Activated CD4-positive, alpha-beta memory T cell treated with anti-CD3 and anti-CD28 coated beads, Interleukin-2, amount 10 ng/mL, durations not matched to agents 7 days and 5 days (primary cell): ENCODE measurements around the gene RAF1. TPM values are rescaled to one million over a fixed set of nuclear protein-coding genes. Genes with fewer than 3 reads are reported as not detected.
A peak's percentile ranks its signal among the peaks of the same experiment; 100 is the strongest.
"Not testable (repeated sequence)": the region's sequence is repeated elsewhere in the genome, so short reads cannot be mapped to it uniquely, and the experiment has no call there.

Source experiments
- CTCF ChIA-PET: fragments of 350-600 bp; sonication (Branson Sonifier 250); formaldehyde crosslinking; loops from one replicate; lab custom pipeline; 2021; ENCODE audit warnings: antibody characterized with exemption, inconsistent platforms; lab: Charles Lee
- POLR2A ChIA-PET: fragments of 350-600 bp; sonication (Branson Sonifier 250); formaldehyde crosslinking; loops from one replicate; lab custom pipeline; 2021; ENCODE audit warnings: antibody characterized with exemption; lab: Charles Lee
- DNase-seq: peaks from one replicate; pipeline ENCODE4 v3.0.0-alpha.2; 2020
- H3K27ac Mint-ChIP-seq: one replicate; pipeline ENCODE4 v1.8.0; 2021; ENCODE audit warnings: mild to moderate bottlenecking, mixed read lengths
- H3K27me3 Mint-ChIP-seq: one replicate; pipeline ENCODE4 v1.8.0; 2021; ENCODE audit warnings: mixed read lengths
- H3K36me3 Mint-ChIP-seq: one replicate; pipeline ENCODE4 v1.8.0; 2021; ENCODE audit warnings: low read depth, mixed read lengths
- H3K4me1 Mint-ChIP-seq: one replicate; pipeline ENCODE4 v1.8.0; 2021; ENCODE audit warnings: mixed read lengths
- H3K4me3 Mint-ChIP-seq: one replicate; pipeline ENCODE4 v1.8.0; 2021; ENCODE audit warnings: mild to moderate bottlenecking, mixed read lengths
- H3K9me3 Mint-ChIP-seq: one replicate; pipeline ENCODE4 v1.8.0; 2021; ENCODE audit warnings: mixed read lengths
- total RNA-seq, 2 experiments: library from RNA; stranded (reverse); gene quantifications; one replicate each; pipeline ENCODE4 v1.2.3, GENCODE V29; 2021

RAF1 gene
- total RNA-seq, 2 experiments from 2014 or later = 83.2 to 86.0 TPM

DNA sequence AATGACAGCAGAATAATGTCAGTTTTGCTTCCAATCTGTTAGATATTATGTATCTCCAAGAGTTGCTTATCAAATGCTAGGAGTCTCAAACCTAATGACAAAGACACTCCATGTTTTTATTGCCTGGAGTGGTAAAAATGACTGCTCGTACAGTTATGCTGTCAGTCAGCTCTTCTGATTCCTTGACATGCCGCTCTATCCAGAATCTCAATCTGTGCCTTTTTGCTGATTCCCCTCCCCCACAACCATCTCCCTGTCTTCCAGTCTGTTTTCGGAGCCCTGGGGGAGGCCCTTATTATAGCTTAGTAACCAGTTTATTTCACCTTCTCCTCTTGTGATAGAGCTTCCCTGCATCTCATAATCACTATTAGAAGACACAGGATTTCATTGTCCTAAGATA is 104.4 kb downstream of the RAF1 start:
- POLR2A ChIA-PET = interaction anchor here (1.1 to 4.2 kb wide), 4 partner anchors 23 to 104 kb away, joined by 3 to 21 read pairs (median 6); partner anchors contain the start of genes RAF1 and TSEN2
- no peak overlapping the region for H3K27ac Mint-ChIP-seq

DNA sequence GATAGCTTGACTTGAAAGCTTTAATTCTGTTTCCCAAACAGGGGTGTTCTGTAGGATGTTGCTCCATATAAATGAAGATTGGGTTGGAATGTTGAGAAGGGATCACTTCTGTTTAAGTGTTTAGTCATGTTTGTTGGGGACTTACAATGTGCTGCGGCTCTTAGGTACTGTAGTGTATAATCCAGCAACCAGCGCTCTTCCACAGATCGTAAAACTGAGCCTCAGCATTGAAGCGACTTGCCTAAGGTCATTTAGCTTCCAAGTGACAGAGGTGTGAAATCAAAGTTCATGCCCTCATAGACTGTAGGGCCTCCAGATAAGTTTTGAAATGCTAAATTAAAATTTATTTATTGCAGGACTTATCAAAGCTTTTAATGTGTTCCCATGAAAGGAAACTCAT is 105.2 kb downstream of the RAF1 start:
- DNase-seq = no peak
- H3K4me1 Mint-ChIP-seq = peaks cover 58% of the 10 kb centered on the region
- no peaks in the 10 kb centered on the region for H3K36me3 Mint-ChIP-seq
- peaks cover 17% of the 10 kb centered on the region for H3K27me3 Mint-ChIP-seq
- no peak overlapping the region for H3K4me3 Mint-ChIP-seq
- CTCF ChIA-PET = interaction anchor here (0.9 to 1.6 kb wide), 4 partner anchors 12 to 148 kb away, joined by 3 read pairs; partner anchors contain the start of gene TSEN2
- no peaks in the 10 kb centered on the region for H3K9me3 Mint-ChIP-seq
- POLR2A ChIA-PET = interaction anchor here (1.1 to 4.2 kb wide), 5 partner anchors 11 to 105 kb away, joined by 3 to 21 read pairs (median 4); partner anchors contain the start of genes RAF1 and TSEN2
- no peak overlapping the region for H3K27ac Mint-ChIP-seq

More for the DNA sequence above, 104.4 kb downstream of the RAF1 start:
- no peak for DNase-seq
- CTCF ChIA-PET = interaction anchor here (1.6 kb wide), 1 partner anchor 147 kb away, joined by 3 read pairs; no protein-coding TSS in a partner anchor
- Mint-ChIP-seq H3K36me3 (peaks cover 2% of the 10 kb centered on the region), H3K4me3 (no peak overlapping the region), H3K27me3 (peaks cover 10% of the 10 kb centered on the region), H3K9me3 (no peaks in the 10 kb centered on the region), H3K4me1 (peaks cover 53% of the 10 kb centered on the region)

DNA sequence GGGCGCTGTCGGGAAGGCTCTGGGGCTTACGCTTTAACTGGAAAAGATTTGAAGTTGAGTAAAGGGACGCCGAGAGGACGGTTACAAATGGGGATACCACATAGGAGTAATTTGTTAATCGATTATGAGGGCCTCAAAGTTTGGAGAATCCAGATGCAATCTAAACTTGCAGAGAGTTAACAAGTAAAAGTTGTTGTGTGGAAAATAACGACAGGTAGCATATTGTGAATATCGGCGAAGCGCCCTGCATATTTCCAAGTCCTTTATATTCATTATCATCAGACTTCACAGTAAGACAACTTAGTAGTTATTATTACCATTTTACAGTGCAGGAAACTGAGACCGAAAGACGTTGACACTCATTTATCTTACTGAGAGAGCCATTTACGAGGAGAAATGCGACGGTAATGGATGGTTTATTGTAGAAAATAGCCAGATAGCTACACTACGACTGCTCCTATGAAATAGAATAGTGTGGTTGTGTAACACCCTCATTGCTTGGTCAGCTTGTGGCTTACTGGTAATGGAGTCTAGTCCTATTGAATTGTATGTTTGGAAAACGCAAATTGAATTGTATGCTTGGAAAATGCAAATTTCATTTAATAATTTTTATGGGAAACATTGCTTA is 106.3 kb downstream of the RAF1 start:
- peak overlapping the region; percentile 88 for H3K27ac Mint-ChIP-seq
- no peak for DNase-seq
- ChIA-PET POLR2A (interaction anchor here (1.3 to 4.2 kb wide), 4 partner anchors 12 to 106 kb away, joined by 3 to 21 read pairs (median 5); partner anchors contain the start of genes MKRN2OS, RAF1 and TSEN2), CTCF (interaction anchor here (0.9 kb wide), 2 partner anchors 21 to 73 kb away, joined by 3 read pairs; partner anchors contain the start of gene TSEN2)
- H3K36me3 Mint-ChIP-seq = no peaks in the 10 kb centered on the region
- peaks cover 60% of the 10 kb centered on the region for H3K4me1 Mint-ChIP-seq
- H3K4me3 Mint-ChIP-seq = peak overlapping the region; percentile 98
- peaks cover 19% of the 10 kb centered on the region for H3K27me3 Mint-ChIP-seq
- no peaks in the 10 kb centered on the region for H3K9me3 Mint-ChIP-seq

DNA sequence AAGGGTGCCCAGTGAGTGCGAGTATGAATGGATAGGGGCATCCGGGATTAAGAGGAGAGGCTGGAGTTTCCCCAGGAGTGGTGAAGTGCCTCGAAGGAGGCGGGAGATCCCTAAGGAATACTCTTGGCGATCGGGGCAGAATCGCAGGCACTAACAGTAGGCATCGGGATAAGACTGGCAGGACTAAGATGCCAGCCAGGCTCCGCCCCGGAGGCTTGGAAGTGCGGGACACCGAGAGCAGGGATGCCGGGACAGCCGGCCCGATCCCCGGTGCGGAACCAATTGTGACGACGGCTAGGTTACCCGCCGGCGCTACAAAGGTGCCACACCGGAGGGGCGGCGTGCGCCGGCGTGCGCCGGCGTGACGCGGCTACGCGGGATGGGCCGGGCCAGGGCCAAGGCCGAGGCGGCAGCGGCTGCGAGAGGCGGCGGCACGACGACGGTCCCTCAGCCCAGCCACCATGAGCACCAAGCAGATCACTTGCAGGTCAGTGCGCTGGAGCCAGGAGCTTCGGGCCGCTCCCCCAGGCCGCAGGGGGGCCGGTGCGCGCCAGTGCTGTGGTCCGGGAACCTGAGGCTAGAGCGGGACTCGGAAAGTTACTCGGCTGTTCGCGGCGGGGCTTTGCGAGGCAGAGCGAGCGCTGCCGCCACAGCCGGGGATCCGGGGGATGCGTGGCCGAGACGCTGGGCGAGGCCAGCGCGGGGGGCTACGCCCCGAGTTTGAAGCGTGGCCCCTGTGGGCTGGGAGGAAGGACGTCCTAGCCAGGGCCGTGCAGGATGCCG is 107.0 kb downstream of the RAF1 start, which contains the start of gene MKRN2:
MKRN2 (plus strand) TSS at position 398 of the 783 bp plus-strand sequence; CDS start at position 462, 64 bp downstream.
- DNase-seq = peak; percentile 88
- Mint-ChIP-seq H3K36me3 (no peaks in the 10 kb centered on the region), H3K9me3 (no peaks in the 10 kb centered on the region), H3K4me3 (peak within 1 kb of the TSS; percentile 98), H3K4me1 (peaks cover 59% of the 10 kb centered on the region), H3K27ac (peak within 1 kb of the TSS; percentile 88), H3K27me3 (peaks cover 19% of the 10 kb centered on the region)
- POLR2A ChIA-PET = interaction anchor here (1.3 to 4.2 kb wide), 3 partner anchors 11 to 107 kb away, joined by 3 to 21 read pairs (median 7); partner anchors contain the start of genes MKRN2OS, RAF1 and TSEN2
- CTCF ChIA-PET = no interaction called here

DNA sequence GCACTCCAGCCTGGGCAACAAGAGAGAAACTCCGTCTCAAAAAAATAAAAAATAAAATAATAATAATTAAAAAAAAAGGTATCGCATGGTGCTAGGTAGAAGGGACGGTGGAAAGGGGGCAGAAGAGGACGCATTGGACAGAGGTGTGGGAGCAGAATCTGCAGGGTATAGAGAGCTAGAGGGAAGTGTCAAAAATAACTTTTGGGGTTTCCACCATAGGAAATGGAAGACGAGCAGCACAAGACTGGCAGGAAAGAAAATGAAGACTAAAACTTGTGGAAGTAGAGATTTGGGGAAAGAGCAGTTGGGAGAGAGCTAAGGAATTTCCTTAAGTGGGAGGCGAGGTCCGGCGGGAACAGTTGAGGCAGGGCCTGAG is 107.6 kb downstream of the RAF1 start:
- ChIA-PET CTCF (no interaction called here), POLR2A (interaction anchor here (1.3 to 4.2 kb wide), 3 partner anchors 11 to 107 kb away, joined by 3 to 21 read pairs (median 7); partner anchors contain the start of genes MKRN2OS, RAF1 and TSEN2)
- Mint-ChIP-seq H3K4me3 (peak overlapping the region; percentile 98), H3K27ac (peak overlapping the region; percentile 88), H3K4me1 (peaks cover 54% of the 10 kb centered on the region), H3K27me3 (peaks cover 19% of the 10 kb centered on the region), H3K9me3 (no peaks in the 10 kb centered on the region), H3K36me3 (no peaks in the 10 kb centered on the region)
- DNase-seq = no peak

DNA sequence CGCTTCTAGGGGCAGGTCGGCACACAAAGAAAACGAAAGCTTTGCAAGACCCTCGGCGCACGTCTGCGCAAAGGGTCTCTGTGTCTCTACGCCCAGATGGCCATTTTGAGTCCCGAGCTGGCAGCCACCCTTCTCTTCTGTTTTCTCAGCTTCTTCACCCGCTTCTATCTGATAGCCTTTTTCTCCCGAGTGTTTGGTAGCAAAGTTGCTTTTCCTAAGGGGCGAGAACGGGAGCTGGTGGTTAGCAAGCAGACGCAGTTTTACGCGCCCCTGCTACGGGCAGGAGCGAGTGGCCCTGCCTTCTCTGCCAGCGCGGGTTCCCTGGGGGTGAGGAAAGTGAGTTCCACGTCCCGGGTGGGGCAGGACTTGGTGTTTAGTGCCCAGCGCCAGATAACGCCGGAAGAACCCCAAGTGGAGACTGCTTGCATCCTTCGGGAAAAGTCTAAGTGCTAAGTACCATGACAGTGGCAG is 110.0 kb downstream of the RAF1 start:
- H3K4me1 Mint-ChIP-seq = peaks cover 32% of the 10 kb centered on the region
- CTCF ChIA-PET = no interaction called here
- no peaks in the 10 kb centered on the region for H3K36me3 Mint-ChIP-seq
- H3K9me3 Mint-ChIP-seq = no peaks in the 10 kb centered on the region
- DNase-seq = no peak
- peak overlapping the region; percentile 77 for H3K4me3 Mint-ChIP-seq
- POLR2A ChIA-PET = interaction anchor here (0.7 kb wide), 2 partner anchors 69 to 110 kb away, joined by 3 to 4 read pairs; partner anchors contain the start of genes RAF1 and TSEN2
- no peak overlapping the region for H3K27ac Mint-ChIP-seq
- H3K27me3 Mint-ChIP-seq = peaks cover 22% of the 10 kb centered on the region

DNA sequence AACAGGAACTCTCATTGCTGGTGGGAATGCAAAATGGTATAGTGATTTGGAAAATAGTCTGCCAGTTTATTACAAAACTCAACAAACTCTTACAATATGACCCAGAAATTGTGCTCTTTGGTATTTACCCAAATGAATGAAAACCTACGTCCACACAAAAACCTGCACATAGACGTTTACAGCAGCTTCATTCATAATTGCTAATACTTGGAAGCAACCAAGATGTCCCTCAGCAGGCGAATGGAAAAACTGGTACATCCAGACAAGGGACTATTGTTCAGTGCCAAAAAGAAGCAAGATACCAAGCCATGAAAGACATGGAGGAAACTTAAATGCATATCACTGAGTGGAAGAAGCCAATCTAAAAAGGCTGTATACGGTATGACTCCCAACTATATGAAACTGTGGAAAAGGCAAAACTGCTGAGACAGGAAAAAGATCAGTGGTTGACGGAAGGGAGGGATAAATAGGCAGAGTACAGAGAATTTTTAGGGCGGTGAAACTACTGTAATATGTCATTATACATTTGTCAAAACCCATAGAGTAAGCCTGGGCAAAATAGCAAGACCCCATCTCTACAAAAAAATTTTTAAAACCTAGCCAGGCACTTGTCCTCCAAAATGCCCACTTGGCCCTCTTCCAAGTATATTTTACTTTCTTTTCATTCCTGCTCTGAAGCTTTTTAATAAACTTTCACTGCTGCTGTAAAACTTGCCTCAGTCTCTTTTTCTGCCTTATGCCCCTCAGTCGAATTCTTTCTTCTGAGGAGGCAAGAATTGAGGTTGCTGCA is 113.8 kb downstream of the RAF1 start:
- ChIA-PET CTCF (no interaction called here), POLR2A (no interaction called here)
- H3K27ac Mint-ChIP-seq = no peak overlapping the region
- DNase-seq = no peak
- peaks cover 9% of the 10 kb centered on the region for H3K4me1 Mint-ChIP-seq
- no peaks in the 10 kb centered on the region for H3K9me3 Mint-ChIP-seq
- H3K27me3 Mint-ChIP-seq = peaks cover 14% of the 10 kb centered on the region
- no peaks in the 10 kb centered on the region for H3K36me3 Mint-ChIP-seq
- no peak overlapping the region for H3K4me3 Mint-ChIP-seq

DNA sequence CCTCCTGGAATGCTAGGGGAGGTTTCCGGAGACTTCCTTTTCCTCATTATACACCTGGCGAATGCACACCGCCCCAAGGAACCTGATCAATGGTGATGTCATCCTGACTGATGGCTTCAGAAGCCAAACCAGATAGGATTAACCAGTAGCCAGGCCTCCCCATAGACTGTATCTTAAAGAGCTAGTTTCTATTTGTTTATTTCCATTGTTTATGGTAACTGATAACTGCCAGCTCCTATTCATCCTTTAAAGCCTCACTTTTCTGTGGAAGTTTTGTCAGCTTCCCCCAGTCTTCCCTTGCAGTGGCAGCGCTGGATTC is 118.5 kb downstream of the RAF1 start, which contains the start of gene MKRN2OS:
MKRN2OS (minus strand) TSS at position 27 of the 319 bp plus-strand sequence. CDS start 35 bp downstream, outside the sequence.
- CTCF ChIA-PET = interaction anchor here (0.5 kb wide), 1 partner anchor 366 kb away, joined by 4 read pairs; no protein-coding TSS in a partner anchor
- no peaks in the 10 kb centered on the region for H3K4me1 Mint-ChIP-seq

DNA sequence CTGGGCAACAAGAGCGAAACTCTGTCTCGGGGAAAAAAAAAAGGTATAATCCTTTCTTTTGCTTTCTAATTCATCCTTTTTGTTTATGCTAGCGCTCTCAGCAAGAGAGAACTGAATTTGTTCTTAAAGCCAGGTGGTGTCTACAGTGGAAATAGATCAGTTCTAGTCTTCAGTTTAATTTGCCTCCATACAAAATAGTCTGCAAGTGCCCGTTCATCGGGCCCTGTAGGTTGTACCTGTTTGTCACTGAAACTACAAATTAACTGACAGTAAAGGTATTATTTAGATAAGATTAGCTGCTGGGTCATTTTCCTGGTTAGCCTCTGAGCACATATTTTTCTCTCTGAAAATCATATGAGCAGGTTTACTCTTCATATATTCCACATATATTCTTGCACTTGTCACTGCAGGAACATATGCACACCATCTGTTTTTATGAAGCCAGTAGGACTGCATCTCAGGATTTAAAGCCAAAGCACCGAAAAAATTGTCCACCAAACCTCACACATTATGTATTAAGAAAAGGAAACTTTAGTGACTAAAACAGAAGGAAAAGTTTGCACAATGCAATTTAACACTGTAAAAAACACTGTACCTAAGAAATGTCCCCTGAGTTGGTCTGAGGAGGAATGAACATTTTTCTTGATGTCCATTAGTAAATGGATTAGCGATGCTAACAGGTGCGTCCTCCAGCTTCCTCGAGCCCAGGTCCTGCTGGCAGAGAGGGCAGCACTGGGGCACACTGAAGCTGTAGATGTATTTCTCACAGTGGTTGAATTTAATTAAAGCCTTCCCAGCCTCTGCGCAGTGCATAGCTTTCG is 119.1 kb downstream of the RAF1 start:
- H3K9me3 Mint-ChIP-seq = no peaks in the 10 kb centered on the region
- no peak overlapping the region for H3K4me3 Mint-ChIP-seq
- ChIA-PET CTCF (no interaction called here), POLR2A (interaction anchor here (1.4 kb wide), 1 partner anchor 12 kb away, joined by 3 read pairs; the partner anchor contains the start of gene MKRN2)
- no peaks in the 10 kb centered on the region for H3K4me1 Mint-ChIP-seq
- DNase-seq = no peak
- no peaks in the 10 kb centered on the region for H3K36me3 Mint-ChIP-seq
- H3K27me3 Mint-ChIP-seq = no peaks in the 10 kb centered on the region
- H3K27ac Mint-ChIP-seq = no peak overlapping the region

More for the DNA sequence above, 118.5 kb downstream of the RAF1 start, which contains the start of gene MKRN2OS:
- Mint-ChIP-seq H3K27ac (no peak within 1 kb of the TSS), H3K4me3 (no peak within 1 kb of the TSS), H3K36me3 (no peaks in the 10 kb centered on the region), H3K27me3 (peaks cover 2% of the 10 kb centered on the region), H3K9me3 (no peaks in the 10 kb centered on the region)
- no peak for DNase-seq
- POLR2A ChIA-PET = interaction anchor here (1.4 kb wide), 1 partner anchor 11 kb away, joined by 3 read pairs; the partner anchor contains the start of gene MKRN2

DNA sequence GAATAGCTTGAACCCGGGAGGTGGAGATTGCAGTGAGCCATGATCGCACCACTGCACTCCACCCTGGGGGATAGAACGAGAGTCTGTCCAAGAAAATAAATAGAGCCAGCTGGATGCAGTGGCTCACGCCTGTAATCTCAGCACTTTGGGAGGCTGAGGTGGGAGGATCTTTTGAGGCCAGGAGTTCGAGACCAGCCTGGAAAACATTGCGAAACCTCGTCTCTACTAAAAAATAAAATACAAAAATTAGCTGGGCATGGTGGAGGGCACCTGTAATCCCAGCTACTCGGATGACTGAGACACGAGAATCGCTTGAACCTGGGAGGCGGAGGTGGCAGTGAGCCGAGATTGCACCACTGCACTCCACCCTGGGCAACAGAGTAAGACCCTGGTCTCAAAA is 120.4 kb downstream of the RAF1 start:
- H3K4me1 Mint-ChIP-seq, H3K27ac Mint-ChIP-seq, H3K36me3 Mint-ChIP-seq, H3K27me3 Mint-ChIP-seq, H3K9me3 Mint-ChIP-seq, H3K4me3 Mint-ChIP-seq, POLR2A ChIA-PET, DNase-seq: not testable (repeated sequence)
- CTCF ChIA-PET = interaction anchor here (0.6 to 1.2 kb wide), 3 partner anchors 8 to 180 kb away, joined by 3 read pairs; no protein-coding TSS in a partner anchor

DNA sequence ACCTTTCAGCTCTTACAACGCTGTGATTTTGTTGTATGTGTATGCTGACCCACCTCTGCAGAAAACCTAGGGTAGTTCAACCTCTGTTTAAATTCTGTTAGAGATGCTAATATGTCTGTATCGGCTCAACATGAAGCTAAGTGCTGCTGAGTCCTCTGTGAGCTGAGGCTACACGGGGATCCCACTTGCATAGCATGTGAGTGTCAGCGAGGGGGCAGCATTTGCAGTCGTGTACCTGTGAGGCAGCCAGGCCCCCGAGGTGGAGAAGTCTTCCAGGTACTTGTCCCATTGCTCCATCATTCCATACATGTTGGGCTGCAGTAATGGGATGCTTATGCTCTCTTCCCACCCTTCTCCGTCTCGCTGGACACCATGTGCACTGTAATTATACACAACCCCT is 122.3 kb downstream of the RAF1 start:
- H3K27me3 Mint-ChIP-seq = no peaks in the 10 kb centered on the region
- no peak overlapping the region for H3K27ac Mint-ChIP-seq
- H3K4me1 Mint-ChIP-seq = no peaks in the 10 kb centered on the region
- no peaks in the 10 kb centered on the region for H3K36me3 Mint-ChIP-seq
- ChIA-PET CTCF (no interaction called here), POLR2A (no interaction called here)
- H3K9me3 Mint-ChIP-seq = no peaks in the 10 kb centered on the region
- DNase-seq = no peak
- no peak overlapping the region for H3K4me3 Mint-ChIP-seq
